ENCODE data around the gene SMS. TPM values are rescaled to one million over a fixed set of nuclear protein-coding genes. Genes with fewer than 3 reads are reported as not detected.

The SMS gene
- total and polyA plus RNA-seq, 3 donors from 2014 or later: 35.7 to 49.8 (median 38.8) TPM

GRCh38 chrX:22033818-22034217 lies 93.3 kb downstream of the SMS start:
- Histone ChIP-seq H3K4me3 (no peak overlapping the region), H3K9me3 (no peaks in the 10 kb centered on the region), H3K36me3 (ENCODE audit: low read depth, missing control alignments) (no peaks in the 10 kb centered on the region), H3K4me1 (no peaks in the 10 kb centered on the region), H3K27ac (no peak overlapping the region), H3K27me3 (no peaks in the 10 kb centered on the region)
- intact Hi-C loops (cut with DNase I; ENCODE audit: low total_unique reads): no loop called here
- 59 to 67% methylated on average over 5 of the region's 5 CpGs for WGBS, 2 donors
- no peak for TF ChIP-seq POLR2A (IDR thresholded peaks at IDR 0.05)
- TF ChIP-seq, protein P1, sequence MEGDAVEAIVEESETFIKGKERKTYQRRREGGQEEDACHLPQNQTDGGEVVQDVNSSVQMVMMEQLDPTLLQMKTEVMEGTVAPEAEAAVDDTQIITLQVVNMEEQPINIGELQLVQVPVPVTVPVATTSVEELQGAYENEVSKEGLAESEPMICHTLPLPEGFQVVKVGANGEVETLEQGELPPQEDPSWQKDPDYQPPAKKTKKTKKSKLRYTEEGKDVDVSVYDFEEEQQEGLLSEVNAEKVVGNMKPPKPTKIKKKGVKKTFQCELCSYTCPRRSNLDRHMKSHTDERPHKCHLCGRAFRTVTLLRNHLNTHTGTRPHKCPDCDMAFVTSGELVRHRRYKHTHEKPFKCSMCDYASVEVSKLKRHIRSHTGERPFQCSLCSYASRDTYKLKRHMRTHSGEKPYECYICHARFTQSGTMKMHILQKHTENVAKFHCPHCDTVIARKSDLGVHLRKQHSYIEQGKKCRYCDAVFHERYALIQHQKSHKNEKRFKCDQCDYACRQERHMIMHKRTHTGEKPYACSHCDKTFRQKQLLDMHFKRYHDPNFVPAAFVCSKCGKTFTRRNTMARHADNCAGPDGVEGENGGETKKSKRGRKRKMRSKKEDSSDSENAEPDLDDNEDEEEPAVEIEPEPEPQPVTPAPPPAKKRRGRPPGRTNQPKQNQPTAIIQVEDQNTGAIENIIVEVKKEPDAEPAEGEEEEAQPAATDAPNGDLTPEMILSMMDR (IDR thresholded peaks at IDR 0.05): no peak
- no peak for DNase-seq

GRCh38 chrX:22035236-22035635 lies 94.7 kb downstream of the SMS start:
- TF ChIP-seq, protein P1 (IDR thresholded peaks at IDR 0.05): no peak
- TF ChIP-seq POLR2A (IDR thresholded peaks at IDR 0.05): no peak
- H3K4me3 ChIP-seq: no peak overlapping the region
- H3K27ac ChIP-seq: no peak overlapping the region
- WGBS, 2 donors: 73% methylated on average over 1 of the region's 1 CpG; no CpG with 5 or more reads in 1 of the 2 donors
- no peaks in the 10 kb centered on the region for H3K27me3 ChIP-seq
- intact Hi-C loops (cut with DNase I; ENCODE audit: low total_unique reads): no loop called here
- no peak for DNase-seq
- no peaks in the 10 kb centered on the region for H3K36me3 ChIP-seq (ENCODE audit: low read depth, missing control alignments)
- no peaks in the 10 kb centered on the region for H3K9me3 ChIP-seq
- no peaks in the 10 kb centered on the region for H3K4me1 ChIP-seq

DNA sequence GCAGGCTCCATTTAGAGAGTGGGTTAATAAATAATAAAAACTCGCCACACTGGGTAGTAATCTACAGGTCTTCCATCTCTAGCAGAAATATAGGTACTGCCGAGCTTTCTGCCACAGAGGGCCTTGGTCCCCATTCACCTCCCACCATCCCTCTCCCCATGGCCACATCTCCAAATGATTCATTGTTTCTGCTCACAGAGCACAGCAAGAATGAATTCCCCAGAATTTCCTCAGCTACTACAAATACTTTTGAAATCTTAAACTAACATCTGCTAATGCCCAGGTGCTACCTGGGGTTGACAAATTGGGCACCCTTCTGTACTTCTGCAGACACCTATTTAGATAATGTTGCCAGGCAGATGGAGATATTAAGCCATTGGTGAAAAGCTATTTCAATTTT lies 96.7 kb downstream of the SMS start:
- H3K27me3 ChIP-seq: no peaks in the 10 kb centered on the region
- TF ChIP-seq POLR2A (IDR thresholded peaks at IDR 0.05): no peak
- TF ChIP-seq, protein P1 (IDR thresholded peaks at IDR 0.05): no peak
- H3K4me1 ChIP-seq: no peaks in the 10 kb centered on the region
- intact Hi-C loops (cut with DNase I; ENCODE audit: low total_unique reads): no loop called here
- no peak overlapping the region for H3K4me3 ChIP-seq
- DNase-seq: no peak
- WGBS, 2 donors: 71 to 88% methylated on average over 2 of the region's 2 CpGs
- no peak overlapping the region for H3K27ac ChIP-seq
- no peaks in the 10 kb centered on the region for H3K36me3 ChIP-seq (ENCODE audit: low read depth, missing control alignments)
- no peaks in the 10 kb centered on the region for H3K9me3 ChIP-seq

DNA sequence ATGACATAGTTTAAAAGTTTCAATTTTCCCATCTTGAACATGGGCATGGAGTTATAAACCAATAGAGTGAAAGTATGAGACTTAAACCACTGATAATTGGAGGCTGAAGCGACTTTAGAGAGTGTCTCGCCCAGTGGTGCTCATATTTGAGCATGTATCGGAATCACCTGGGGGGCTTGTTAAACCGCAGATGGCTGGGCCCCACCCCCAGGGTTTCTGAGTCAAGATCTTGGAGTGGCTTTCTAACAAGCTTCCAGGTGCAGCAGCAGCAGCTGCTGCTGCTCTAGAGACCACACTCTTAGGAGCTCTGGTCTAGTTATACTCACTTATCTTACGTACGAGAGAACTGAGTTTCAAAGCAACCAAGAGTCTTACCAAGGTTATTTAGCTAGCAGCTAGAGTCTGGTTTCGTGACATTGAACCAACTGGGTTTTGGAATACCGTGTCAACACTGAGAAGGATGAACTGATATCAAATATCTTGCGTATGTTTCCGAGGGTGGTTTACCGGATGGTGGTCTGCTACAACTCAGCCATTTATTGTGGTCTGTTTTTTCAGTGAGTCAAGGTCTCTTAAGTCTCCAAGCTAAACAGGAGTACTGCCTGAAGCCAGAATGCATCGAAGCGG lies 97.5 kb downstream of the SMS start:
- 86 to 94% methylated on average over 8 to 13 of the region's 13 CpGs for WGBS, 2 donors
- no peak for TF ChIP-seq POLR2A (IDR thresholded peaks at IDR 0.05)
- TF ChIP-seq, protein P1 (IDR thresholded peaks at IDR 0.05): no peak
- H3K4me1 ChIP-seq: no peaks in the 10 kb centered on the region
- H3K27me3 ChIP-seq: no peaks in the 10 kb centered on the region
- intact Hi-C loops (cut with DNase I; ENCODE audit: low total_unique reads): no loop called here
- no peak for DNase-seq
- H3K36me3 ChIP-seq (ENCODE audit: low read depth, missing control alignments): no peaks in the 10 kb centered on the region
- no peak overlapping the region for H3K4me3 ChIP-seq
- H3K9me3 ChIP-seq: no peaks in the 10 kb centered on the region
- no peak overlapping the region for H3K27ac ChIP-seq

- no peak for TF ChIP-seq POLR2A (IDR thresholded peaks at IDR 0.05)
- TF ChIP-seq, protein P1 (IDR thresholded peaks at IDR 0.05): no peak
- no peak for DNase-seq
- Histone ChIP-seq H3K4me3 (no peak overlapping the region), H3K9me3 (no peaks in the 10 kb centered on the region), H3K27ac (no peak overlapping the region), H3K36me3 (ENCODE audit: low read depth, missing control alignments) (no peaks in the 10 kb centered on the region), H3K27me3 (no peaks in the 10 kb centered on the region), H3K4me1 (no peaks in the 10 kb centered on the region)
- intact Hi-C loops (cut with DNase I; ENCODE audit: low total_unique reads): no loop called here
- WGBS, 2 donors: 81 to 86% methylated on average over 5 to 6 of the region's 6 CpGs
Observed at GRCh38 chrX:22039541-22039940, 99.0 kb downstream of the SMS start.

Measured in testis (tissue), 3 donors.